ENCODE results near the gene GFOD2.

GFOD2 gene

DNA sequence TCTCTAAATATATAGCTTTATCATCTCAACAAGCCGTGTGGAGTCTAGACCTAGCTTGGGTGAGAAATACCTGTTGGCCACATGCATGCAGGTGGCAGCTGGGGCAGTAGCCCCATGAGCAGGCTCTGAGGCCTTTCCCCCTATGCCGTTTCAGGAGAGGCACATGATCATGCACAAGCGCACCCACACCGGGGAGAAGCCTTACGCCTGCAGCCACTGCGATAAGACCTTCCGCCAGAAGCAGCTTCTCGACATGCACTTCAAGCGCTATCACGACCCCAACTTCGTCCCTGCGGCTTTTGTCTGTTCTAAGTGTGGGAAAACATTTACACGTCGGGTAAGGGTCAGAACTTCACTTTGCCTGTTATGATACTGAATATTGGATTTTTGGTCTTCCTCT lies 90.9 kb downstream of the GFOD2 start:
- DNase-seq: no peak
